ENCODE results near the gene PCDHA1.

Gene PCDHA1

GRCh38 chr5:140916325-140916724 is 130.4 kb downstream of the PCDHA1 start:
- in situ Hi-C loops (cut with MboI; ENCODE audit: low sequenced_read_pairs): no loop called here

- in situ Hi-C loops (cut with MboI; ENCODE audit: low sequenced_read_pairs): no loop called here
Observed at GRCh38 chr5:140923601-140924000, 137.7 kb downstream of the PCDHA1 start.

DNA sequence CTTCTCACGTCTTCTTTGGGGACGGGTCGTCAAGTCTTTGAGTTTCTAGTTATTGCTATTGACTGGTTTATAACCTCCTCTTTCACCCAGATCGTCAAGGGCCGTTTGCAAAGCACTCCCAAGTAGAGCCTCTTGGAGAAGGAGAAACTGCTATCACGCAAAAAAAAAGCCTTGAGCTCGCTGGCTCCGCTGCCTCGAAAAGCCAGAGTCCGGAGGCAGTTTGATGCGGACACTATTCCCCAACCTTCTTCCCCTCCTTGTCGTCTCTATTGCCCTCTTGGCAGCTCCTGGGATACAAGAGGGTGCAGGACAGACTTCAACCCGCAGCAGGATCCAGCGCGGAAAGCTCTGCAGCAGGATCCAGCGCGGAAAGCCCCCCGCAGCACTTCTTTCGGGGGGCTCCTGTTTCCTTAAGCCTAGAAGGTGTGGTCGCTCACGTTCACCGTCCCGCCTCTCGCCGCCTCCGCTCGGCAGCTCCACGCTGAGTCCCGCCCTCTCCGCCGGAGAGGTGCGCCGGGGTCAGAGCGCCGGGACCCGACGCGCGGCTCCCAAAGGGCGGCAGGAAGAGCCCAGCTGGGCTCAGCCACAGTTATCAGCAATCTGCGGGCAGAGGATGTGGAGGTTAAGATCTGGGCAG is 140.0 kb downstream of the PCDHA1 start, which contains the start of gene PCDHAC1:
Gene PCDHAC1, plus strand, starts transcription at position 494 of the 637 bp plus-strand sequence. CDS start 594 bp downstream, outside the sequence.
- in situ Hi-C loops (cut with MboI; ENCODE audit: low sequenced_read_pairs): no loop called here

- in situ Hi-C loops (cut with MboI; ENCODE audit: low sequenced_read_pairs): no loop called here
Observed at GRCh38 chr5:140926443-140927227, 140.7 kb downstream of the PCDHA1 start.

DNA sequence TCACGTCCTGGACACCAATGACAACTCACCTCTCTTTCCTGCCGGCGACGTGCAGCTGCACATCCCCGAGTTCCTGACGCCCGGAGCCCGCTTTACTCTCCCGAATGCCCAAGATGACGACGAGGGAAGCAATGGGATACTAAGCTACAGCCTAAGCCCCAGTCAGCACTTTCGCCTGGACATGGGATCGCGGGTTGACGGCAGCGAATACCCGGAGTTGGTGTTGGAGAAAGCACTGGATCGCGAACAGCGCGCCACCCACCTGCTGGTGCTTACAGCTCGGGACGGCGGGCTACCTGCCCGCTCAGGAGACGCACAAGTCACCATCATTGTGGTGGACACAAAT is 141.3 kb downstream of the PCDHA1 start:
- in situ Hi-C loops (cut with MboI; ENCODE audit: low sequenced_read_pairs): no loop called here

DNA sequence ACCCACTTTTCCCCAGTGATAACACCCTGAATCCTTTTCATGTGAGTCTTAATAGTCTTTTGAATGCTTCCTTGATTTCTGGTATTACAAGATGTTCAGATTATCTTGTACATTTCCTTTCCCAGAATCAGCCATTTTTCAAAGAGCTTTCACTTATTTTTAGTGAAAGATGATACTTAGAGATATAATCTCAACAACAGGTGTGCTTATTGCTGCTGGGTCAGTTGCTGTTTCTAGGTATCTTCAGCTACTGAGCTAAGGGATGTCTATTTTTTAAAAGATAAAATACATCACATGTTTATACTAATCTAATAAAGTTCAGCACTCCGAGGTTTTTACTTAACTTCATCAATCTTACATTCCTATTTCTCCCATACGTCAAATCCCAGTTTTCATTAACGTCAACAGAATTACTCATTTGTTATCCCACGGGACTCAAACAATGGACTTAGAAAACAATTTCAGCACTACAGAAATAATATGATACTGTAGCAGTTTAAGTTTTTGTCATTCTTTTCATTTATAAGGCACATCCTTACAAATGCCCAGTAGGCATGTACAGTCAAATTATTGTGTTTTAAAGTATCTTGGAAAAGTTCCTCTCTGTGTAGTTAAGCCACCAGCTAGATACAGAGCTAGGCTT is 149.1 kb downstream of the PCDHA1 start:
- in situ Hi-C loops (cut with MboI; ENCODE audit: low sequenced_read_pairs): no loop called here

GRCh38 chr5:140946578-140946977 is 160.6 kb downstream of the PCDHA1 start:
- in situ Hi-C loops (cut with MboI; ENCODE audit: low sequenced_read_pairs): no loop called here

DNA sequence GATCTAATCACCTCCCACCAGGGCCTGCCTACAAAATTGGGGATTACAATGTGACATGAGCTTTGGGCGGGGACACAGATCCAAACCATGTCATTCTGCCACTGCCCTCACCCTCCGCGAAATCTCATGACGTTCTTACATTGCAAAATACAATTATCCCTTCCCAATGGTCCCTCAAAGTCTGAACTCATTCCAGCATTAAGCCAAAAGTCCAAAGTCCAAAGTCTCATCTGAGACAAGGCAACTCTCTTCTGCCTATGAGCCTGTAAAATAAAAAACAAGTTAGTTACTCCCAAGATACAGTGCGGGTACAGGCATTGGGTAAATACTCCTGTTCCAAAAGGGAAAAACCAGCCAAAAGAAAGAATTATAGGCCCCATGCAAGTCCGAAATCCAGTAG is 165.7 kb downstream of the PCDHA1 start:
- in situ Hi-C loops (cut with MboI; ENCODE audit: low sequenced_read_pairs): no loop called here

GRCh38 chr5:140953234-140953633 is 167.3 kb downstream of the PCDHA1 start:
- in situ Hi-C loops (cut with MboI; ENCODE audit: low sequenced_read_pairs): no loop called here

DNA sequence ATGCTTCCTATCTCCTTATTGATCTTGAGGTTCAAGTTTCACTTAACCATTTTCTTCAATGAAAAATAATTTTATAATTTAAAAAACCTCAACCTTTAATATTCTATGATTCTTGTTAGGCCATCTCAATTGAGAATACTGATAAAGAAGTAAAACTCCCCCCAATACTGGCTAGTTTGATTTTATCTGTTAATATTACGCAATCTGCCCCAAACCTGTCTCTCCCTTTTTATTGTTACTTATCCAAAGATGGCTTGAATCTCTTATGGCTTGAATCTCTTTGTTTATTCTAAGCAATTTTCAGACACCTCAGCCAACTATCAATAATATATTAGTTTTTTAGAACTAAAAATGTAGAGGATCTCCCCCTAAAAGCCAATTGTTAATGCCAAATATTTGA is 176.2 kb downstream of the PCDHA1 start:
- in situ Hi-C loops (cut with MboI; ENCODE audit: low sequenced_read_pairs): no loop called here

GRCh38 chr5:140964356-140964755 is 178.4 kb downstream of the PCDHA1 start:
- in situ Hi-C loops (cut with MboI; ENCODE audit: low sequenced_read_pairs): no loop called here

GRCh38 chr5:140965905-140966292 is 180.0 kb downstream of the PCDHA1 start:
- in situ Hi-C loops (cut with MboI; ENCODE audit: low sequenced_read_pairs): no loop called here

- in situ Hi-C loops (cut with MboI; ENCODE audit: low sequenced_read_pairs): no loop called here
Observed at GRCh38 chr5:140966293-140967225, 180.6 kb downstream of the PCDHA1 start, which contains the start of gene PCDHAC2. PCDHAC2 (plus strand) TSS chr5:140966476; CDS start chr5:140966767, 291 bp downstream.

DNA sequence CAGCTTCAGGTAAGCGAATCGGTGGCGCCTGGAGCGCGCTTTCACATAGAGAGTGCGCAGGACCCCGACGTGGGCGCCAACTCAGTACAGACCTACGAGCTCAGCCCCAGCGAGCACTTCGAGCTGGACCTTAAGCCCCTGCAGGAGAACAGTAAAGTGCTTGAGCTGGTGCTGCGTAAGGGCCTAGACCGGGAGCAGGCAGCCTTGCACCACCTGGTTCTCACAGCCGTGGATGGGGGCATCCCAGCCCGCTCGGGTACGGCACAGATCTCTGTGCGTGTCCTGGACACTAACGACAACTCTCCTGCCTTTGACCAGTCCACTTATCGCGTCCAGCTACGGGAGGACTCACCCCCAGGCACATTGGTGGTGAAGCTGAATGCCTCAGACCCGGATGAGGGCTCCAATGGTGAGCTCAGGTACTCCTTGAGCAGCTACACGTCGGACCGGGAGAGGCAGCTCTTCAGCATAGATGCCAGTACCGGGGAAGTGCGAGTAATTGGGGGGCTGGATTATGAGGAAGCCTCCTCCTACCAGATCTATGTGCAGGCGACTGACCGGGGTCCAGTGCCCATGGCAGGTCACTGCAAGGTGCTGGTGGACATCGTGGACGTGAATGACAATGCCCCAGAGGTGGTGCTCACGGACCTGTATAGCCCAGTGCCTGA is 181.4 kb downstream of the PCDHA1 start:
- in situ Hi-C loops (cut with MboI; ENCODE audit: low sequenced_read_pairs): no loop called here

GRCh38 chr5:140969880-140970279 is 183.9 kb downstream of the PCDHA1 start:
- in situ Hi-C loops (cut with MboI; ENCODE audit: low sequenced_read_pairs): no loop called here

DNA sequence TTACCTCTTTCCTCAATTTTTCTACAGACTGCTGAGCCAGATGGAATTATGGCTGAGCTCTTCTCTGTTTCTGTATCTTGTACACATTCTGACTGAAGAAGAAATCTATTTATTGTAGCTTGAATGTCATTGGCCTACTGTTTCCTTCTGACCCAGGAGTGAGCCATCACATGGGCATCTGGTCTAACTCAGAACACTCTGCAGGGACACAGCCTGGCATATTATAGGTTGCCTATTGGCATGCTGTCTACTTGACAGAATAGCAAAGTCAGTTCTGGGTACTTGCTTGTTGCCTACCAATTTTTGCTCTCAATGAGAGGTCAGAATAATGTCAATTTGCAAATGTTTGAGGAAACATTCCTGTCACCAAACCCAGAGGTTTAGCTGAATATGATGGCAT is 187.6 kb downstream of the PCDHA1 start:
- in situ Hi-C loops (cut with MboI; ENCODE audit: low sequenced_read_pairs): no loop called here

- in situ Hi-C loops (cut with MboI; ENCODE audit: low sequenced_read_pairs): no loop called here
Observed at GRCh38 chr5:140977003-140977402, 191.1 kb downstream of the PCDHA1 start.

DNA sequence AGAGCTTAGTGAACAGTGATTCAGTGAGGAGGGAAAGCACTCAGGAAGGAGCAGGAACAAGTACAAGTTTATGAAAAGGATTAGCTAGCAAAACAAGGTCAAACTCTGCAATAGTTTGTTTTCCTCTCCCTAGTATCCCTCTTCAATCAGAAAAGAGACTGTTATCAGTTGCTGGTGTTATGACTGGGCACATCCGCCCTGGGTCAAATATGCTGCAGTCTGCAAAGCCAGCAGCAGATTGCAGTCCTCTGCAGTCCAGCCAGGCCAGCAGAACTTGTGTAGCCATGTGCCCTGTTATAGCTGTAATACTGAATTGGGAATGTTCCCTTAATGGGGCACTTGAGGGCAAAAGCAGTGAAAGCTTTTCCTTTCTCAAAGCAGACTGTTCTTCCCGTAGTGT is 192.3 kb downstream of the PCDHA1 start:
- in situ Hi-C loops (cut with MboI; ENCODE audit: low sequenced_read_pairs): no loop called here

DNA sequence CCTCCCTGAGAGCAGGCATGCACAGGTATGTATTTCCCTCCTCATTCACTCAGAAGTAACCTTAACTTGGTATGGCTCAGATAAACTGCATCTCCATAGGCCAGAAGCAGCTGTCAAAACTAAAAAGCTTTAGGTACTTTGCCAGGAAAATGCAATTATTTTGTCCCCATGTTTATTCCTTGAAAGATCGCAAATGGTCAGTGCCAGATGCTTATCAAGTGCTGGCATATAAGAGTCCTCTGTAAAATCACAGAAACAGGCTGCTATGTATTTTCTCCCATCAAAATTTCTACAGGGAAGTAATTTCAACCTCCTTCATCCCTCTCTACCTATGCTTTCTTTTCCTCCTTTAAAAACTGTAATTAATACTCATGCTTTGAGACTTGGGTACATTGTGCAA is 193.0 kb downstream of the PCDHA1 start:
- in situ Hi-C loops (cut with MboI; ENCODE audit: low sequenced_read_pairs): no loop called here

DNA sequence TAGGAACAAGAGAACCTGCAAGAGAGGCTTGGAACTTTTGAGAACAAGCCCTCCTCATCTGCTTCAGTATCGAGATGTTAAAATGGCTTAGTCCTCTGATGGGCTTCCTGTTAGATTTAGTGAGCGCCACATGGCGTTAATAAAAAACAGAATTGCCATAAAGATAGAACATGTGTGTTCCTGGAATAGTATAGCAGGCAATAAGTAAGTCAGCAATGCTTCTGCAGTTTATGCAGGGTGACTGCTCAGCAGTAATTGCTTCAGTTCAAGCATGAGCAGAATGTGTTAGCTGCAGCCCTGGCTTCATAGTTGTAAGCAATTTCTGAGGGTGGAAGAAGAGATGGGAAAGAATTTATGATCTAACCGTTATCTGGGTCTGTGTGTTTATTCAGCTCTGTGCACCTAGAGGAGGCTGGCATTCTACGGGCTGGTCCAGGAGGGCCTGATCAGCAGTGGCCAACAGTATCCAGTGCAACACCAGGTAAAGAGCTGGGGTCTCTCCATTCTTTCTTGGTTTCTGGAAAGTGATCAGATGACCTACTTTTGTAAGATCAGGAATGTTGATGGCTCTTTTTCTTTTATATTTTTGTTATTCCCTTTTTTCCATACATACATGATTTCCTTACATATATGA is 196.3 kb downstream of the PCDHA1 start:
- in situ Hi-C loops (cut with MboI; ENCODE audit: low sequenced_read_pairs): no loop called here

Measured in HL-60/S4 treated with phorbol 12-myristate 13-acetate at 8.2 ng/mL for 4 days and 3 days (cell line).